MM.1S (cell line): Measurements from ENCODE around the gene GAST.

ENCODE experiments used
- EZH2 ChIP-seq: fragments of 300-600 bp; sonication (generic); optimal IDR thresholded peaks from 2 replicates; pipeline ENCODE3; 2017; ENCODE audit warnings: low read depth, mild to moderate bottlenecking, antibody characterized with exemption, low read length, mixed read lengths
- TF ChIP-seq, protein P1 (sequence below): fragments of 300-600 bp; sonication (generic); IDR thresholded peaks from 2 replicates; pipeline ENCODE4 v1.5.1; 2016; ENCODE audit warnings: antibody characterized with exemption, low read length, mixed read lengths

DNA sequence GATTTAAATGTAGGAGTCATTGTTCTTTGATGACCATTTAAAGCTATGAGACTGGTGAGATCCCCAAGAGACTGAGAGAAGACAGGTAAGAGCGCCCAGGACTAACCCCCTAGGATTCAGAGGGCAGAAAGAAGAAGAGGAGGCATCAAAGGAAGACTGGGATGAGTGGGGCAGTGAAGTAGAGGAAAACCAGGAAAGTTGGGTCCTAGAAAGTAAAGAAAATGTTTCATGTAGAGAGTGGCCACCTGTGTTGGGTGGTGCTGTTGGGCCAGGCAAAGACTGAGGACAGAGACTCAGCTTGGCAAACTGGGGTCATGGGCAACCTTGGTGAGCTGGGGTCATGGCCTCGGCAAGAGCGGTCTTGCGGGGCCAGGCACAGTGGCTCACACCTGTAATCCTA is 23.6 kb downstream of the GAST start:
- TF ChIP-seq, protein P1, sequence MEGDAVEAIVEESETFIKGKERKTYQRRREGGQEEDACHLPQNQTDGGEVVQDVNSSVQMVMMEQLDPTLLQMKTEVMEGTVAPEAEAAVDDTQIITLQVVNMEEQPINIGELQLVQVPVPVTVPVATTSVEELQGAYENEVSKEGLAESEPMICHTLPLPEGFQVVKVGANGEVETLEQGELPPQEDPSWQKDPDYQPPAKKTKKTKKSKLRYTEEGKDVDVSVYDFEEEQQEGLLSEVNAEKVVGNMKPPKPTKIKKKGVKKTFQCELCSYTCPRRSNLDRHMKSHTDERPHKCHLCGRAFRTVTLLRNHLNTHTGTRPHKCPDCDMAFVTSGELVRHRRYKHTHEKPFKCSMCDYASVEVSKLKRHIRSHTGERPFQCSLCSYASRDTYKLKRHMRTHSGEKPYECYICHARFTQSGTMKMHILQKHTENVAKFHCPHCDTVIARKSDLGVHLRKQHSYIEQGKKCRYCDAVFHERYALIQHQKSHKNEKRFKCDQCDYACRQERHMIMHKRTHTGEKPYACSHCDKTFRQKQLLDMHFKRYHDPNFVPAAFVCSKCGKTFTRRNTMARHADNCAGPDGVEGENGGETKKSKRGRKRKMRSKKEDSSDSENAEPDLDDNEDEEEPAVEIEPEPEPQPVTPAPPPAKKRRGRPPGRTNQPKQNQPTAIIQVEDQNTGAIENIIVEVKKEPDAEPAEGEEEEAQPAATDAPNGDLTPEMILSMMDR = no peak
- TF ChIP-seq EZH2 = no peak
